CD14-positive monocyte (primary cell): Measurements from ENCODE around the gene OPRPN. TPM values are rescaled to one million over a fixed set of nuclear protein-coding genes. Genes with fewer than 3 reads are reported as not detected.

Source experiments
- DNase-seq, 3 donors: peaks; one replicate each; pipeline ENCODE4 v3.0.0-alpha.2; 2011 to 2022
- H2AFZ ChIP-seq: 2 replicates; pipeline ENCODE4 v1.6.0; 2012; ENCODE audit warnings: mild to moderate bottlenecking, low read depth, low read length, inconsistent platforms; ENCODE audit not compliant: insufficient read depth, poor library complexity, severe bottlenecking
- H3K27ac ChIP-seq, 2 donors: 1 replicate in 1 of 2; 2 replicates in 1 of 2; pipeline ENCODE4 v1.5.1; 2012 to 2013; ENCODE audit warnings: low read length in 2 of 2, control low read depth in 1 of 2, inconsistent platforms in 1 of 2, low read depth in 1 of 2, mild to moderate bottlenecking in 1 of 2
- H3K27me3 ChIP-seq, 2 donors: one replicate each; pipeline versions ENCODE4 v1.6.0 to v1.6.1; 2011 to 2013; ENCODE audit warnings: low read length in 2 of 2; ENCODE audit not compliant: control insufficient read depth in 2 of 2, insufficient read depth in 2 of 2
- H3K36me3 ChIP-seq, 2 donors: replicated peaks in 1 of 2; 1 replicate in 1 of 2; 2 replicates in 1 of 2; pipeline versions ENCODE4 v1.5.1 to v1.6.1; 2012 to 2013; ENCODE audit warnings: low read length in 2 of 2, control low read depth in 1 of 2, inconsistent platforms in 1 of 2, mild to moderate bottlenecking in 1 of 2; ENCODE audit not compliant: insufficient read depth in 2 of 2, control insufficient read depth in 1 of 2
- H3K4me1 ChIP-seq, 2 donors: 1 replicate in 1 of 2; 2 replicates in 1 of 2; pipeline versions ENCODE4 v1.5.1 to v1.6.1; 2012 to 2013; ENCODE audit warnings: low read length in 2 of 2, control low read depth in 1 of 2, inconsistent platforms in 1 of 2, mild to moderate bottlenecking in 1 of 2, moderate library complexity in 1 of 2; ENCODE audit not compliant: insufficient read depth in 2 of 2, control insufficient read depth in 1 of 2
- H3K4me2 ChIP-seq: replicated peaks from 2 replicates; pipeline ENCODE3; 2012; ENCODE audit warnings: low read length, moderate library complexity, mild to moderate bottlenecking; ENCODE audit not compliant: poor library complexity, severe bottlenecking; ENCODE audit errors: extremely low read depth
- H3K4me3 ChIP-seq, 3 experiments: fragments of 200-600 bp in 1 of 3; sonication (generic) in 1 of 3; replicated peaks in 1 of 3; 1 replicate in 2 of 3; 2 replicates in 1 of 3; pipeline ENCODE4 v1.5.1; 2011 to 2013; ENCODE audit warnings: low read length in 3 of 3, mild to moderate bottlenecking in 3 of 3, control low read depth in 2 of 3, low read depth in 2 of 3, inconsistent platforms in 1 of 3, moderate library complexity in 1 of 3
- H3K79me2 ChIP-seq: 2 replicates; pipeline ENCODE4 v1.6.0; 2012; ENCODE audit warnings: mild to moderate bottlenecking, control low read depth, inconsistent platforms, low read length, moderate library complexity; ENCODE audit not compliant: insufficient read depth
- H3K9ac ChIP-seq: 2 replicates; pipeline ENCODE4 v1.6.0; 2017; ENCODE audit warnings: low read length, mild to moderate bottlenecking; ENCODE audit not compliant: insufficient read depth, poor library complexity, severe bottlenecking
- H3K9me3 ChIP-seq, 2 donors: replicated peaks in 1 of 2; 1 replicate in 1 of 2; 2 replicates in 1 of 2; pipeline versions ENCODE4 v1.5.1 to v1.6.1; 2012 to 2013; ENCODE audit warnings: low read length in 2 of 2, control low read depth in 1 of 2; ENCODE audit not compliant: control insufficient read depth in 1 of 2, insufficient read depth in 1 of 2
- H4K20me1 ChIP-seq: 2 replicates; pipeline ENCODE4 v1.6.0; 2012; ENCODE audit warnings: mild to moderate bottlenecking, low read length, control low read depth, moderate library complexity; ENCODE audit not compliant: insufficient read depth
- H3K27ac Mint-ChIP-seq, 7 donors: one replicate each; pipeline ENCODE4 v1.8.0; 2020; ENCODE audit warnings: mild to moderate bottlenecking in 7 of 7, mixed read lengths in 7 of 7, moderate library complexity in 6 of 7, inconsistent platforms in 2 of 7
- H3K27me3 Mint-ChIP-seq, 3 donors: one replicate each; pipeline ENCODE4 v1.8.0; 2021 to 2022; ENCODE audit warnings: low read depth in 3 of 3, mild to moderate bottlenecking in 3 of 3, mixed read lengths in 3 of 3, moderate library complexity in 3 of 3, inconsistent platforms in 1 of 3
- H3K36me3 Mint-ChIP-seq, 2 donors: one replicate each; pipeline ENCODE4 v1.8.0; 2020; ENCODE audit warnings: mixed read lengths in 2 of 2, inconsistent platforms in 1 of 2, mild to moderate bottlenecking in 1 of 2
- H3K4me1 Mint-ChIP-seq: one replicate; pipeline ENCODE4 v1.8.0; 2020; ENCODE audit warnings: mild to moderate bottlenecking, mixed read lengths
- H3K4me3 Mint-ChIP-seq, 2 donors: one replicate each; pipeline ENCODE4 v1.8.0; 2020; ENCODE audit warnings: mild to moderate bottlenecking in 2 of 2, mixed read lengths in 2 of 2, moderate library complexity in 1 of 2
- H3K9me3 Mint-ChIP-seq, 7 donors: one replicate each; pipeline ENCODE4 v1.8.0; 2020 to 2022; ENCODE audit warnings: mixed read lengths in 7 of 7, mild to moderate bottlenecking in 6 of 7, moderate library complexity in 6 of 7, inconsistent platforms in 2 of 7
- WGBS: methylation state at CpG from one replicate; pipeline ENCODE4 v1.1.5; 2013; ENCODE audit warnings: missing lambda C conversion rate; ENCODE audit not compliant: insufficient coverage; 5-methylcytosine and 5-hydroxymethylcytosine counted together
- intact Hi-C, 2 donors: fragments of 100-400 bp; cut with micrococcal nuclease; formaldehyde crosslinking; loops; one replicate each; pipeline versions ENCODE4 v1.15.0 to v1.15.1; 2023
- polyA plus RNA-seq, 3 donors: library from polyadenylated mRNA; depleted of rRNA in 1 of 3; unstranded in 2 of 3; stranded (reverse) in 1 of 3; fragments of 300-500 nt in 2 of 3; fragments of >200 nt in 1 of 3; fragmentation: Illumina TruSeq in 2 of 3; gene quantifications; 1 replicate in 2 of 3; 2 replicates in 1 of 3; pipeline ENCODE4 v1.2.3, GENCODE V29; 2012 to 2021
- TF ChIP-seq, protein P1 (sequence below): fragments of 200-600 bp; IDR thresholded peaks from one replicate; pipeline ENCODE4 v1.8.0; 2022; ENCODE audit warnings: antibody characterized with exemption, mild to moderate bottlenecking

OPRPN gene
- polyA plus RNA-seq, 3 donors, result not detected

DNA sequence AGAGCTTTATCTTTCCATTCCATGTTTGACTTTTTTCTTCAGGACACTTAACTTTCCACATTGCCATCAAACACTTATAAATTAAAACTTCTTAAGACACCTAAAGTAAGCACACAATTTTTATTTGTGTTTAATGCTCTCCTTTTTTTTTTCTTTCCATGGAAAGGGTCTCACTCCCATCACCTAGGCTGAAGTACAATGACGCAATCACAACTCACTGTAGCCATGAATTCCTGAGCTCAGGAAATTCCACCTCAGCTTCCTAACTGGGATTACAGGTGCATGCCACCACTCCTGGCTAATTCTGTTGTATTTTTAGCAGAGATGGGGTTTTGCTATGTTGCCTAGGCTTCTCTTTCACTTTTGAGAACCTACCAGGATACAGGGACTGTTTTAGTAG, 29.9 kb upstream of the OPRPN start:
- no peak overlapping the region for H3K27ac Mint-ChIP-seq
- H3K9ac ChIP-seq, result no peak overlapping the region
- no peak overlapping the region for H3K4me3 Mint-ChIP-seq
- no peak overlapping the region for H3K27ac ChIP-seq
- H3K4me3 ChIP-seq, result no peak overlapping the region
- H3K36me3 ChIP-seq, result no peaks in the 10 kb centered on the region
- no peak overlapping the region for H3K4me2 ChIP-seq
- H3K27me3 ChIP-seq, result no peaks in the 10 kb centered on the region
- H3K27me3 Mint-ChIP-seq, result no peaks in the 10 kb centered on the region
- H2AFZ ChIP-seq, result no peak overlapping the region
- intact Hi-C loops, result no loop called here
- H3K79me2 ChIP-seq, result no peaks in the 10 kb centered on the region
- peaks cover 0 to 2% (median 0%) of the 10 kb centered on the region in 7 donors for H3K9me3 Mint-ChIP-seq
- no peaks in the 10 kb centered on the region for H3K36me3 Mint-ChIP-seq
- H3K9me3 ChIP-seq, result no peaks in the 10 kb centered on the region
- no peak for DNase-seq
- no peaks in the 10 kb centered on the region for H4K20me1 ChIP-seq
- no peaks in the 10 kb centered on the region for H3K4me1 Mint-ChIP-seq
- H3K4me1 ChIP-seq, result no peaks in the 10 kb centered on the region
- no CpG with 5 or more reads among the region's 1 CpG for WGBS
- TF ChIP-seq, protein P1, sequence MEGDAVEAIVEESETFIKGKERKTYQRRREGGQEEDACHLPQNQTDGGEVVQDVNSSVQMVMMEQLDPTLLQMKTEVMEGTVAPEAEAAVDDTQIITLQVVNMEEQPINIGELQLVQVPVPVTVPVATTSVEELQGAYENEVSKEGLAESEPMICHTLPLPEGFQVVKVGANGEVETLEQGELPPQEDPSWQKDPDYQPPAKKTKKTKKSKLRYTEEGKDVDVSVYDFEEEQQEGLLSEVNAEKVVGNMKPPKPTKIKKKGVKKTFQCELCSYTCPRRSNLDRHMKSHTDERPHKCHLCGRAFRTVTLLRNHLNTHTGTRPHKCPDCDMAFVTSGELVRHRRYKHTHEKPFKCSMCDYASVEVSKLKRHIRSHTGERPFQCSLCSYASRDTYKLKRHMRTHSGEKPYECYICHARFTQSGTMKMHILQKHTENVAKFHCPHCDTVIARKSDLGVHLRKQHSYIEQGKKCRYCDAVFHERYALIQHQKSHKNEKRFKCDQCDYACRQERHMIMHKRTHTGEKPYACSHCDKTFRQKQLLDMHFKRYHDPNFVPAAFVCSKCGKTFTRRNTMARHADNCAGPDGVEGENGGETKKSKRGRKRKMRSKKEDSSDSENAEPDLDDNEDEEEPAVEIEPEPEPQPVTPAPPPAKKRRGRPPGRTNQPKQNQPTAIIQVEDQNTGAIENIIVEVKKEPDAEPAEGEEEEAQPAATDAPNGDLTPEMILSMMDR, result no peak

DNA sequence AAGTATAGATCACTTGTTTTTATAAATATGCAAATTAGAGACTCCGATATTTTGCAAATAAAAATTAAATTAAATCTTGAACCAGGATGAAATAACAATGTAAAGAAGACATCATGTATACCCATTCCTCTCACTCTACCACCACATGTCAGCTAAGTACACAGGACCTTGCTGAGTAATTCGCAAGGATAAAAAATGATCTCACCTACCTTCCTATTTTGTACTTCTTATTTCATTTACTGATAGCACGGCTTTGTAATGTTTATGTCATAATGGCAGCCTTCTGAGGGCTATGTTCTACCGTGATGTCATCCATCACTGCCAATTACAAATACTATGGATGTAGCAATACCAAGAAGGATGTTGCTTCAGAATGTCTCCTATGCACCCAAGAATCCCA, 25.8 kb upstream of the OPRPN start:
- TF ChIP-seq, protein P1, result no peak
- Histone ChIP-seq H4K20me1 (no peaks in the 10 kb centered on the region), H3K4me1 (no peaks in the 10 kb centered on the region), H2AFZ (no peak overlapping the region), H3K4me3 (no peak overlapping the region), H3K27ac (no peak overlapping the region), H3K79me2 (no peaks in the 10 kb centered on the region), H3K9ac (no peak overlapping the region), H3K9me3 (no peaks in the 10 kb centered on the region), H3K4me2 (no peak overlapping the region), H3K27me3 (no peaks in the 10 kb centered on the region), H3K36me3 (no peaks in the 10 kb centered on the region)
- Mint-ChIP-seq H3K36me3 (no peaks in the 10 kb centered on the region), H3K27ac (no peak overlapping the region), H3K4me1 (no peaks in the 10 kb centered on the region), H3K4me3 (no peak overlapping the region), H3K9me3 (peaks cover 0 to 5% (median 1%) of the 10 kb centered on the region in 7 donors), H3K27me3 (no peaks in the 10 kb centered on the region)
- WGBS, result no CpG with 5 or more reads among the region's 4 CpGs
- intact Hi-C loops, result no loop called here
- no peak for DNase-seq
